DMS153 (cell line): ENCODE results near the gene KIF5B.

Experiments used
- DNase-seq: peaks from one replicate; lab custom pipeline; 2025; lab: John Stamatoyannopoulos, UW

KIF5B gene

GRCh38 chr10:31961277-31962074 is 94.7 kb downstream of the KIF5B start:
- no peak for DNase-seq

- DNase-seq = no peak
These were observed 96.6 kb downstream of the KIF5B start for GRCh38 chr10:31959461-31960173.
